Activated T-helper 17 cell treated with anti-CD3 and anti-CD28 coated beads, Interleukin-2, amount 50 U/mL, for 72 hours (primary cell): Measurements from ENCODE around the gene ZNF554. TPM values are rescaled to one million over a fixed set of nuclear protein-coding genes. Genes with fewer than 3 reads are reported as not detected.

Source experiments
- ATAC-seq: fragments of 150-1000 bp; cut with Tn5 transposase; replicated peaks from 2 replicates; pipeline ENCODE4 v1.10.0; 2021; ENCODE audit warnings: mild to moderate bottlenecking, moderate library complexity
- H3K27ac Mint-ChIP-seq: one replicate; pipeline ENCODE4 v1.8.0; 2022; ENCODE audit warnings: mixed read lengths
- H3K27me3 Mint-ChIP-seq: one replicate; pipeline ENCODE4 v1.8.0; 2022; ENCODE audit warnings: mixed read lengths
- H3K36me3 Mint-ChIP-seq: one replicate; pipeline ENCODE4 v1.8.0; 2022; ENCODE audit warnings: low read depth, mild to moderate bottlenecking, mixed read lengths
- H3K4me1 Mint-ChIP-seq: one replicate; pipeline ENCODE4 v1.8.0; 2022; ENCODE audit warnings: mixed read lengths
- H3K4me3 Mint-ChIP-seq: one replicate; pipeline ENCODE4 v1.8.0; 2022; ENCODE audit warnings: mild to moderate bottlenecking, mixed read lengths
- H3K9me3 Mint-ChIP-seq: one replicate; pipeline ENCODE4 v1.8.0; 2022; ENCODE audit warnings: mixed read lengths
- total RNA-seq, 2 donors: library from RNA; stranded (reverse); gene quantifications; one replicate each; pipeline ENCODE4 v1.2.3, GENCODE V29; 2022

Gene ZNF554
- total RNA-seq, 2 donors from 2014 or later, result 0.65 to 1.7 TPM

GRCh38 chr19:2883686-2884439 lies 64.2 kb downstream of the ZNF554 start:
- H3K27me3 Mint-ChIP-seq, result no peaks in the 10 kb centered on the region
- no peaks in the 10 kb centered on the region for H3K9me3 Mint-ChIP-seq
- H3K27ac Mint-ChIP-seq, result no peak overlapping the region
- no peak for ATAC-seq
- H3K4me1 Mint-ChIP-seq, result peaks cover 5% of the 10 kb centered on the region
- no peak overlapping the region for H3K4me3 Mint-ChIP-seq
- H3K36me3 Mint-ChIP-seq, result no peaks in the 10 kb centered on the region

DNA sequence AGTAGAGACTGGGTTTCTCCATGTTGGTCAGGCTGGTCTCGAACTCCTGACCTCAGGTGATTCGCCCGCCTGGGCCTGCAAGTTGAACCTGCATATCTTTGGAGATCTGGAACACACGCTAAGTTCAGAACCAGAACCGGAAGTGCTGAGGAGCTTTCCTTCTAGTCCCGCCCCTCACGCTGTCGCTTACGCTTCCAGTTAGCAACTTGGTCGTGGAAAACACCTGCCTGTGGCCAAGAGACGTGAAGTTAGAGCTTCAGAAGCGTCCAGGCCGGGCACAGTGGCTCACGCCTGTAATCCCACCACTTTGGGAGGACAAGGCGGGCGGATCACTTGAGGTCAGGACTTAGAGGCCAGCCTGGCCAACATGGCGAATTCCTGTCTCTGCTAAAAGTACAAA lies 66.1 kb downstream of the ZNF554 start:
- H3K27me3 Mint-ChIP-seq, result no peaks in the 10 kb centered on the region
- no peak overlapping the region for H3K27ac Mint-ChIP-seq
- no peaks in the 10 kb centered on the region for H3K9me3 Mint-ChIP-seq
- H3K4me1 Mint-ChIP-seq, result peaks cover 5% of the 10 kb centered on the region
- H3K4me3 Mint-ChIP-seq, result no peak overlapping the region
- no peak for ATAC-seq
- no peaks in the 10 kb centered on the region for H3K36me3 Mint-ChIP-seq

Other genes with a start within 250 kb of the ZNF554 start
- gene GNG7, start 117.2 kb upstream of the ZNF554 start, total RNA-seq, result under 1 TPM in 1 of 2 donors, not detected in 1; 0.29 TPM
- gene DIRAS1, start 98.5 kb upstream of the ZNF554 start, total RNA-seq, result under 1 TPM in 1 of 2 donors, not detected in 1; 0.61 TPM
- 10 to 100 TPM; 13.4 to 47.8 TPM for gene SLC39A3, start 79.9 kb upstream of the ZNF554 start, total RNA-seq
- 10 to 100 TPM; 39.5 to 77.0 TPM for gene SGTA, start 36.6 kb upstream of the ZNF554 start, total RNA-seq
- gene THOP1, start 34.4 kb upstream of the ZNF554 start, total RNA-seq, result 100 to 1,000 TPM in 1 of 2 donors, 10 to 100 TPM in 1; 70.4 to 156 TPM
- gene ZNF555, start 21.6 kb downstream of the ZNF554 start, total RNA-seq, result 1 to 10 TPM; 1.3 to 4.5 TPM
- under 1 TPM in 1 of 2 donors, not detected in 1; 0.95 TPM for gene ZNF556, start 47.5 kb downstream of the ZNF554 start, total RNA-seq
- gene ZNF57, start 81.1 kb downstream of the ZNF554 start, total RNA-seq, result 1 to 10 TPM; 4.7 to 6.1 TPM
- gene ZNF77, start 125.1 kb downstream of the ZNF554 start, total RNA-seq, result 1 to 10 TPM; 4.7 to 4.9 TPM
- 1 to 10 TPM; 4.1 to 4.2 TPM for gene TLE6, start 157.7 kb downstream of the ZNF554 start, total RNA-seq
- 1 to 10 TPM; 2.5 to 3.5 TPM for gene TLE2, start 209.4 kb downstream of the ZNF554 start, total RNA-seq
- gene TLE5, start 242.6 kb downstream of the ZNF554 start, total RNA-seq, result 100 to 1,000 TPM; 348 to 436 TPM